K562 (cell line): ENCODE results near the gene UVRAG. TPM values are rescaled to one million over a fixed set of nuclear protein-coding genes. Genes with fewer than 3 reads are reported as not detected.

Experiments
- BCLAF1 ChIP-seq, 2 experiments: fragments of 450-650 bp in 1 of 2; IDR thresholded peaks; 2 replicates each; pipeline ENCODE4 v1.6.1; 2011 to 2017; ENCODE audit warnings: low read depth in 2 of 2, antibody characterized with exemption in 1 of 2, borderline replicate concordance in 1 of 2, low read length in 1 of 2, mild to moderate bottlenecking in 1 of 2, mixed read lengths in 1 of 2; ENCODE audit not compliant: control insufficient read depth in 1 of 2
- C11orf30 ChIP-seq: fragments of 450-650 bp; IDR thresholded peaks from 2 replicates; pipeline ENCODE4 v1.6.1; 2016; ENCODE audit warnings: low read depth, mild to moderate bottlenecking
- CBFA2T2 ChIP-seq: fragments of 450-650 bp; conservative IDR thresholded peaks from 2 replicates; pipeline ENCODE4 v1.6.1; 2017; ENCODE audit warnings: mild to moderate bottlenecking
- CLOCK ChIP-seq: fragments of 250-450 bp; sonication (Bioruptor Pico); IDR thresholded peaks from 2 replicates; pipeline ENCODE4 v1.4.0; 2020; ENCODE audit warnings: mild to moderate bottlenecking, moderate library complexity, borderline replicate concordance
- DIDO1 ChIP-seq: fragments of 450-650 bp; IDR thresholded peaks from 2 replicates; pipeline ENCODE4 v1.6.1; 2016; ENCODE audit warnings: low read depth, missing biosample characterization, missing genetic modification characterization
- HDAC3 ChIP-seq: fragments of 450-650 bp; IDR thresholded peaks from 2 replicates; pipeline ENCODE4 v1.6.1; 2018; ENCODE audit warnings: borderline replicate concordance, mild to moderate bottlenecking, moderate library complexity; ENCODE audit not compliant: partially characterized antibody
- HEY1 ChIP-seq: fragments of 250-450 bp; sonication (Bioruptor Pico); IDR thresholded peaks from 2 replicates; pipeline ENCODE4 v1.5.0; 2020; ENCODE audit warnings: mild to moderate bottlenecking, moderate library complexity, borderline replicate concordance
- NFXL1 ChIP-seq: fragments of 450-650 bp; formaldehyde crosslinking; IDR thresholded peaks from 2 replicates; pipeline ENCODE4 v1.4.0; 2021; ENCODE audit warnings: mild to moderate bottlenecking
- NR2F6 ChIP-seq: fragments of 450-650 bp; formaldehyde crosslinking; IDR thresholded peaks from 2 replicates; pipeline ENCODE4 v1.4.0; 2020; ENCODE audit warnings: mild to moderate bottlenecking
- RAD51 ChIP-seq: fragments of 450-650 bp; IDR thresholded peaks from 2 replicates; pipeline ENCODE4 v1.7.1; 2016; ENCODE audit warnings: low read depth, mild to moderate bottlenecking, borderline replicate concordance
- SOX6 ChIP-seq: fragments of 450-650 bp; IDR thresholded peaks from 2 replicates; pipeline ENCODE4 v1.6.1; 2014; ENCODE audit warnings: mild to moderate bottlenecking
- SP1 ChIP-seq: sonication (generic); formaldehyde crosslinking; IDR thresholded peaks from 2 replicates; pipeline ENCODE4 v1.8.1; 2022; ENCODE audit warnings: mild to moderate bottlenecking, missing genetic modification reagents
- TFAP4 ChIP-seq: sonication (generic); formaldehyde crosslinking; IDR thresholded peaks from 2 replicates; pipeline ENCODE4 v1.8.0; 2022; ENCODE audit warnings: missing genetic modification reagents, mild to moderate bottlenecking, moderate library complexity, borderline replicate concordance
- ZNF224 ChIP-seq: sonication (generic); formaldehyde crosslinking; IDR thresholded peaks from 2 replicates; pipeline ENCODE4 v1.8.0; 2022; ENCODE audit warnings: mild to moderate bottlenecking, missing genetic modification reagents
- ZNF274 ChIP-seq: IDR thresholded peaks from 2 replicates; pipeline ENCODE4 v1.6.1; 2011; ENCODE audit warnings: low read depth, mild to moderate bottlenecking, low read length, moderate library complexity, borderline replicate concordance
- polyA plus RNA-seq, 8 experiments: library from polyadenylated mRNA; depleted of rRNA in 4 of 8; stranded (reverse) in 5 of 8; unstranded in 3 of 8; fragments of >200 nt; fragmentation: Nextera tagmentation in 2 of 8; fragmentation: Illumina TruSeq in 1 of 8; extraction: Ambion mirVana in 2 of 8; extraction: Trizol in 1 of 8; gene quantifications; 2 replicates each; pipeline versions ENCODE4 v1.2.1 to v1.2.3, GENCODE V29; 2011 to 2014; ENCODE audit warnings: inconsistent platforms in 1 of 8, missing spikeins in 1 of 8
- total RNA-seq, 7 experiments: library from RNA; depleted of rRNA in 6 of 7; stranded (reverse); fragments of >200 nt in 6 of 7; fragmentation: Illumina TruSeq in 2 of 7; extraction: Trizol in 2 of 7; gene quantifications; 2 replicates each; pipeline versions ENCODE4 v1.2.1 to v1.2.3, GENCODE V29; 2011 to 2021; ENCODE audit warnings: low replicate concordance in 1 of 7
- TF ChIP-seq, protein P1 (sequence below): fragments of 200-800 bp; sonication (Bioruptor generic); IDR thresholded peaks from 2 replicates; pipeline ENCODE4 v1.6.1; 2017; ENCODE audit warnings: missing genetic modification characterization, missing compliant biosample characterization
- TF ChIP-seq, protein P2 (sequence below): fragments of 450-650 bp; formaldehyde crosslinking; IDR thresholded peaks from 2 replicates; pipeline ENCODE4 v1.4.0; 2022; ENCODE audit warnings: missing genetic modification characterization

Gene UVRAG
- total and polyA plus RNA-seq, 9 of the 15 experiments (the other 6 are each of a cell fraction or from before 2014, with no cell fraction given): 3.1 to 17.8 (median 12.4) TPM

DNA sequence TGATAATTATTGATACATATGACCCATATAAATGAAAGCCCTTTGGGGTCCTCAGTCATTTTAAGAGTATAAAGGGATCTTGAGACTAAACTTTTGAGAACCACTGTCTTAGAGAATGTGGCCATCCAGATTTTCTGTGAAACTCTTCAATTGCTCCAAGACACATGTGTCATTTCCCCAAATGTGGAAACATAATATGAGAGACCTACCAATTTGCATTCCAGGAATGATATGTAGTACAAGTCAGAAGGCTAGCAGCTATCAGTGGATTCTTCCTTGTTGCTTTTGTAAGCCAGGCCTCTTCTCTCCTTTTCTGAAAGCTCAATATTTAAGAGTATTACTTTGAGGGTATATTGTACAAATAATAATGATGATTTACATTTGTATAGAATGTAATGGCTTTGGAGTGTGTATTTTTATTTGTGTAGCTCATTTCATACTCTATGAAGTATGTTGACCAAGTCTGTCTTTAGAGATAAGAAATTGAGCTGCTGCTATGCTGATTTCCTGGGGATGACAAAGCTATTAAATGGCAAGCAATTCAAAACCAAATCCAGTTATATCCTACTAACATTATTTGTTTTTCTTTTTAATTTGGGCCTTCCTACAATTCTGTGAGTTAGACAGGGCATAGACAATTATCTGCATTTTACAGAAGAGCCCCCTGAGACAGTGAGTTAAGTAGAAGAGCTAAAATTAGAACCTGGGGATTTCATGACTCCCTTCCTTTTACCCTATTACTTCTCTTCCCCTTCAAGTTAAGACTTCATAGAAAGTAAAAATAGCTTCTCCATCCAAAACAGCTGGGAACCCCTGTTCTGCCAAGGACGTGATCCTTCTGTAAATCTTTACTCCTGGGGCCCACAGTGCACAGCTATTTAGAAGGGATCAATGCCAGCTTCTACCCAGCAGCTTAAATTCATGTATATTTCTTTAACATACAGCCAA lies 259.4 kb downstream of the UVRAG start (continued):
- TF ChIP-seq, protein P1, sequence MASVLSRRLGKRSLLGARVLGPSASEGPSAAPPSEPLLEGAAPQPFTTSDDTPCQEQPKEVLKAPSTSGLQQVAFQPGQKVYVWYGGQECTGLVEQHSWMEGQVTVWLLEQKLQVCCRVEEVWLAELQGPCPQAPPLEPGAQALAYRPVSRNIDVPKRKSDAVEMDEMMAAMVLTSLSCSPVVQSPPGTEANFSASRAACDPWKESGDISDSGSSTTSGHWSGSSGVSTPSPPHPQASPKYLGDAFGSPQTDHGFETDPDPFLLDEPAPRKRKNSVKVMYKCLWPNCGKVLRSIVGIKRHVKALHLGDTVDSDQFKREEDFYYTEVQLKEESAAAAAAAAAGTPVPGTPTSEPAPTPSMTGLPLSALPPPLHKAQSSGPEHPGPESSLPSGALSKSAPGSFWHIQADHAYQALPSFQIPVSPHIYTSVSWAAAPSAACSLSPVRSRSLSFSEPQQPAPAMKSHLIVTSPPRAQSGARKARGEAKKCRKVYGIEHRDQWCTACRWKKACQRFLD (CRISPR knock-in tag): peak; percentile 45; the same call in 1 of the 2 replicates
- peak; percentile 55; the same call in 1 of the 2 replicates for TF ChIP-seq CBFA2T2
- no peak for TF ChIP-seq RAD51
- TF ChIP-seq CLOCK (CRISPR knock-in tag): no peak
- TF ChIP-seq C11orf30: peak; percentile 82
- TF ChIP-seq HEY1: no peak
- TF ChIP-seq HDAC3: peak; percentile 43
- no peak for TF ChIP-seq SP1 (CRISPR knock-in tag)
- no peak for TF ChIP-seq ZNF274
- TF ChIP-seq, protein P2, sequence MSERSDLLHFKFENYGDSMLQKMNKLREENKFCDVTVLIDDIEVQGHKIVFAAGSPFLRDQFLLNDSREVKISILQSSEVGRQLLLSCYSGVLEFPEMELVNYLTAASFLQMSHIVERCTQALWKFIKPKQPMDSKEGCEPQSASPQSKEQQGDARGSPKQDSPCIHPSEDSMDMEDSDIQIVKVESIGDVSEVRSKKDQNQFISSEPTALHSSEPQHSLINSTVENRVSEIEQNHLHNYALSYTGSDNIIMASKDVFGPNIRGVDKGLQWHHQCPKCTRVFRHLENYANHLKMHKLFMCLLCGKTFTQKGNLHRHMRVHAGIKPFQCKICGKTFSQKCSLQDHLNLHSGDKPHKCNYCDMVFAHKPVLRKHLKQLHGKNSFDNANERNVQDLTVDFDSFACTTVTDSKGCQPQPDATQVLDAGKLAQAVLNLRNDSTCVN: no peak
- no peak for TF ChIP-seq ZNF224 (CRISPR knock-in tag)
- no peak for TF ChIP-seq DIDO1 (tag)
- TF ChIP-seq NFXL1 (CRISPR knock-in tag): no peak
- TF ChIP-seq SOX6: no peak
- no peak for TF ChIP-seq BCLAF1 (IDR thresholded peaks at IDR 0.05; ENCODE audit: borderline replicate concordance in 1 of 2, control insufficient read depth in 1 of 2, low read depth in 2 of 2, low read length in 1 of 2)
- TF ChIP-seq NR2F6 (CRISPR knock-in tag): no peak
- no peak for TF ChIP-seq TFAP4 (CRISPR knock-in tag)
